Tibial nerve (tissue), 4 donors: ENCODE results near the gene MBL2. TPM values are rescaled to one million over a fixed set of nuclear protein-coding genes. Genes with fewer than 3 reads are reported as not detected.

ENCODE experiments used
- DNase-seq, 2 donors: peaks; one replicate each; pipeline ENCODE4 v3.0.0-alpha.2; 2019; ENCODE audit warnings: low spot score in 2 of 2
- H3K27ac ChIP-seq, 4 donors: fragments of 200-600 bp; sonication (generic) in 3 of 4; one replicate each; pipeline ENCODE4 v1.5.1; 2017 to 2019; ENCODE audit warnings: mild to moderate bottlenecking in 1 of 4
- H3K27me3 ChIP-seq, 2 donors: fragments of 200-600 bp; sonication (generic) in 1 of 2; one replicate each; pipeline versions ENCODE4 v1.5.1 to v1.6.0; 2017 to 2019
- H3K36me3 ChIP-seq, 3 donors: fragments of 200-600 bp; sonication (generic); one replicate each; pipeline ENCODE4 v1.5.1; 2018 to 2019
- H3K4me1 ChIP-seq, 4 donors: fragments of 200-600 bp; sonication (generic) in 3 of 4; one replicate each; pipeline ENCODE4 v1.5.1; 2017 to 2019
- H3K4me3 ChIP-seq, 4 donors: fragments of 200-600 bp; sonication (generic) in 3 of 4; one replicate each; pipeline ENCODE4 v1.5.1; 2017 to 2019; ENCODE audit warnings: mild to moderate bottlenecking in 1 of 4, moderate library complexity in 1 of 4
- H3K9me3 ChIP-seq, 4 donors: fragments of 200-600 bp; sonication (generic) in 3 of 4; one replicate each; pipeline ENCODE4 v1.5.1; 2017 to 2019
- EP300 ChIP-seq, 2 donors: sonication (generic); formaldehyde crosslinking; IDR thresholded peaks; one replicate each; pipeline ENCODE4 v1.6.1; 2017; ENCODE audit warnings: antibody characterized with exemption in 2 of 2, mild to moderate bottlenecking in 1 of 2
- POLR2A ChIP-seq, 2 donors: fragments of 450-650 bp; IDR thresholded peaks; one replicate each; pipeline ENCODE4 v1.6.1; 2017; ENCODE audit warnings: antibody characterized with exemption in 2 of 2, mild to moderate bottlenecking in 2 of 2, moderate library complexity in 2 of 2
- WGBS, 2 donors: methylation state at CpG; one replicate each; pipeline ENCODE4 v1.1.5; 2018; 5-methylcytosine and 5-hydroxymethylcytosine counted together
- total RNA-seq, 4 donors: library from RNA; depleted of rRNA; stranded (reverse); fragments of >200 nt; gene quantifications; one replicate each; pipeline ENCODE4 v1.1.0, GENCODE V29; 2016
- TF ChIP-seq, protein P1 (sequence below), 5 experiments: fragments of 200-600 bp in 3 of 5; fragments of 450-650 bp in 2 of 5; sonication (generic) in 3 of 5; IDR thresholded peaks; one replicate each; pipeline ENCODE4 v1.5.1; 2016 to 2019; ENCODE audit warnings: antibody characterized with exemption in 5 of 5, mild to moderate bottlenecking in 3 of 5, moderate library complexity in 2 of 5

The MBL2 gene
- total RNA-seq, 4 donors from 2014 or later = 0.21 to 0.22 TPM; not detected in 2

DNA sequence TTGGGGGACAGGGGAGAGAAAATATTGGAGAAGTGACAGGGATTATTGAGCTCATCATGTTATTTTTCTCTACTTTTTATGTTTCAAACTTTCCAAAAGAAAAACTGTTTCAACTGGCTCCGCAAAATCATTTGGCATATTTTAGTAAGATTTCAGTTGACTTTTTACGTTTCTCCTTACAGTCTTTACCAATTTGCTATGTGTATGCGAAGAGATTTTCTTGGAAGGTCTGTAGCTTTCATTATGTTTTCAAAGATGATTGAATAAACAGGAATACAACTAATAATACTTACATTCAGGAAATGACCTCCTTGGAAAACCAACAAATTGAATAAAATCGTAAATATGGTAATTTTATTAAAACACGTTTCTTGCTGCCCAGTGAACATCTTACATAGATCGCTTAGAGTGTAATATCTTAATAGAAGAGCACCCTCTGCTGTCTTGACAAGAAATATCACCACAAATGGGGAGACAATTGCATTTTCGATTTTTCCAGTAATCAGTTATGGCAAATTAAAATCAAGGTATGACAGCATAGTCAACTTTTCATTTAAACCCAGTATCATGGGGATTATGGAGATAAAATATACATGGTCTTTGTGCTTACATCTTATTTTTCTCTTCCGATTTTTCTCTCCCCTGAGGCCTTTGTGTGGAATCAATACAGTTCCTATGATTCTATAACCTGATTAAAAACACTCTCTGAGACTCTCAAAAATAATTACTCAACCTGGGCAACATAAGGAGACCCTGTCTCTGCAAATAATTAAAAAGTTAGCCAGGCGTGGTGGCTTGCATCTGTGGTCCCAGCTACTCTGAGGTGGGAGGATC lies 43.1 kb downstream of the MBL2 start:
- no peak for TF ChIP-seq POLR2A (IDR thresholded peaks at IDR 0.05)
- TF ChIP-seq, protein P1, sequence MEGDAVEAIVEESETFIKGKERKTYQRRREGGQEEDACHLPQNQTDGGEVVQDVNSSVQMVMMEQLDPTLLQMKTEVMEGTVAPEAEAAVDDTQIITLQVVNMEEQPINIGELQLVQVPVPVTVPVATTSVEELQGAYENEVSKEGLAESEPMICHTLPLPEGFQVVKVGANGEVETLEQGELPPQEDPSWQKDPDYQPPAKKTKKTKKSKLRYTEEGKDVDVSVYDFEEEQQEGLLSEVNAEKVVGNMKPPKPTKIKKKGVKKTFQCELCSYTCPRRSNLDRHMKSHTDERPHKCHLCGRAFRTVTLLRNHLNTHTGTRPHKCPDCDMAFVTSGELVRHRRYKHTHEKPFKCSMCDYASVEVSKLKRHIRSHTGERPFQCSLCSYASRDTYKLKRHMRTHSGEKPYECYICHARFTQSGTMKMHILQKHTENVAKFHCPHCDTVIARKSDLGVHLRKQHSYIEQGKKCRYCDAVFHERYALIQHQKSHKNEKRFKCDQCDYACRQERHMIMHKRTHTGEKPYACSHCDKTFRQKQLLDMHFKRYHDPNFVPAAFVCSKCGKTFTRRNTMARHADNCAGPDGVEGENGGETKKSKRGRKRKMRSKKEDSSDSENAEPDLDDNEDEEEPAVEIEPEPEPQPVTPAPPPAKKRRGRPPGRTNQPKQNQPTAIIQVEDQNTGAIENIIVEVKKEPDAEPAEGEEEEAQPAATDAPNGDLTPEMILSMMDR (IDR thresholded peaks at IDR 0.05) = peak; percentile 30 to 37 (median 32)
- WGBS, 2 donors = 29 to 33% methylated on average over 9 of the region's 9 CpGs

DNA sequence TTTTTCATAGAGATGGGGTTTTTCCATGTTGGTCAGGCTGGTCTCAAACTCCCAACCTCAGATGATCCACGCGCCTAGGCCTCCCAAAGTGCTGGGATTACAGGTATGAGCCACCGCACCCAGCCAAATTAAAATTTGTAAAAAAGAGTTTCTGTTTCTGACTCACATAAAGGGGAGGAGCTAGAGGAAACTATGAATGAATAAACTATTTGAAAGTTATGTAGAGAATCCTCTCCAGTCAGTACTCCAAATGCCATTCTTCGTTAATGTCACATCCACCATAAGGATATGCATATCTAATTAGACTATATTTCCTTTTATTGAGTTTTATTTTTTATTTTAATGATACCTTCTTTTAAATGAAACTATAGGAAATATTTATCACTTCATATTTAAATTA lies 52.6 kb downstream of the MBL2 start:
- DNase-seq = no peak
- no peak for TF ChIP-seq EP300 (IDR thresholded peaks at IDR 0.05)
- no peak for TF ChIP-seq POLR2A (IDR thresholded peaks at IDR 0.05)
- TF ChIP-seq, protein P1 (IDR thresholded peaks at IDR 0.05) = no peak
- H3K27ac ChIP-seq = no peak overlapping the region
- no peaks in the 10 kb centered on the region for H3K4me1 ChIP-seq
- H3K27me3 ChIP-seq = no peaks in the 10 kb centered on the region
- 85 to 86% methylated on average over 4 of the region's 4 CpGs for WGBS, 2 donors
- H3K4me3 ChIP-seq = no peak overlapping the region
- no peaks in the 10 kb centered on the region for H3K36me3 ChIP-seq
- no peaks in the 10 kb centered on the region for H3K9me3 ChIP-seq

More for the DNA sequence above, 43.1 kb downstream of the MBL2 start:
- no peak for DNase-seq
- H3K9me3 ChIP-seq = no peaks in the 10 kb centered on the region
- peaks cover 0 to 4% (median 0%) of the 10 kb centered on the region in 4 donors for H3K4me1 ChIP-seq
- H3K27me3 ChIP-seq = no peaks in the 10 kb centered on the region
- H3K36me3 ChIP-seq = no peaks in the 10 kb centered on the region
- no peak overlapping the region for H3K27ac ChIP-seq
- no peak overlapping the region for H3K4me3 ChIP-seq
